Endothelial cell of umbilical vein (primary cell): Measurements from ENCODE around the gene VDAC2. TPM values are rescaled to one million over a fixed set of nuclear protein-coding genes. Genes with fewer than 3 reads are reported as not detected.

Source experiments
- BruUV-seq: library from RNA; stranded (reverse); fragments of 400-500 nt; replicated peaks from 2 replicates; lab custom pipeline; 2021; lab: Mats Ljungman, UMichigan
- CTCF ChIA-PET: fragments of 300-600, 350-600 bp; sonication (Branson Sonifier 250); formaldehyde crosslinking; loops from one replicate; lab custom pipeline; 2021; ENCODE audit warnings: antibody characterized with exemption, inconsistent platforms; lab: Charles Lee
- POLR2A ChIA-PET: fragments of 300-600, 350-600 bp; sonication (Branson Sonifier 250); formaldehyde crosslinking; loops from one replicate; lab custom pipeline; 2021; ENCODE audit warnings: antibody characterized with exemption, inconsistent platforms; lab: Charles Lee
- DNase-seq: peaks from one replicate; pipeline ENCODE4 v3.0.0-alpha.2; 2011; ENCODE audit warnings: low read depth, low spot score
- FAIRE-seq: peaks from 2 replicates; lab custom pipeline; 2011; peaks lifted over from hg19 to GRCh38; lab: Jason Lieb, UNC
- H2AFZ ChIP-seq: 2 replicates; pipeline ENCODE4 v1.6.0; 2012; ENCODE audit warnings: low read depth, low read length, control low read depth, inconsistent platforms
- H3K27ac ChIP-seq: 2 replicates; pipeline ENCODE4 v1.5.1; 2011; ENCODE audit warnings: low read depth, mild to moderate bottlenecking, control low read depth, low read length, moderate library complexity; ENCODE audit not compliant: insufficient read depth
- H3K27me3 ChIP-seq, 2 experiments: 2 replicates each; pipeline versions ENCODE4 v1.6.0 to v1.6.1; 2011; ENCODE audit warnings: low read length in 2 of 2, mixed read lengths in 1 of 2; ENCODE audit not compliant: control insufficient read depth in 2 of 2, insufficient read depth in 2 of 2
- H3K36me3 ChIP-seq, 2 experiments: 2 replicates in 1 of 2; 3 replicates in 1 of 2; pipeline ENCODE4 v1.5.1; 2011; ENCODE audit warnings: low read length in 2 of 2, mild to moderate bottlenecking in 1 of 2, moderate library complexity in 1 of 2; ENCODE audit not compliant: control insufficient read depth in 2 of 2, insufficient read depth in 2 of 2; ENCODE audit errors: extremely low read depth in 1 of 2
- H3K4me1 ChIP-seq: 3 replicates; pipeline ENCODE4 v1.5.1; 2011; ENCODE audit warnings: mild to moderate bottlenecking, low read length; ENCODE audit not compliant: control insufficient read depth, insufficient read depth; ENCODE audit errors: extremely low read depth
- H3K4me2 ChIP-seq: 2 replicates; pipeline ENCODE4 v1.6.1; 2011; ENCODE audit warnings: low read length, control low read depth, mixed read lengths; ENCODE audit not compliant: insufficient read depth
- H3K4me3 ChIP-seq, 3 experiments: fragments of 200-600 bp in 1 of 3; sonication (generic), shearing (Covaris generic) in 1 of 3; replicated peaks in 1 of 3; 2 replicates each; pipeline ENCODE4 v1.5.1; 2011 to 2016; ENCODE audit warnings: control low read depth in 3 of 3, low read length in 3 of 3, mild to moderate bottlenecking in 2 of 3, inconsistent platforms in 1 of 3, low read depth in 1 of 3, moderate library complexity in 1 of 3; ENCODE audit not compliant: insufficient read depth in 1 of 3
- H3K79me2 ChIP-seq: 2 replicates; pipeline ENCODE4 v1.6.0; 2012; ENCODE audit warnings: low read length, inconsistent platforms; ENCODE audit not compliant: control insufficient read depth, insufficient read depth
- H3K9ac ChIP-seq: replicated peaks from 2 replicates; pipeline ENCODE3; 2011; ENCODE audit warnings: low read length, control low read depth; ENCODE audit not compliant: insufficient read depth; ENCODE audit errors: extremely low read depth
- H3K9me1 ChIP-seq: replicated peaks from 3 replicates; pipeline ENCODE4 v1.6.0; 2011; ENCODE audit warnings: mild to moderate bottlenecking, low read length; ENCODE audit not compliant: control insufficient read depth, insufficient read depth; ENCODE audit errors: extremely low read depth
- H3K9me3 ChIP-seq: replicated peaks from 2 replicates; pipeline ENCODE4 v1.5.1; 2012; ENCODE audit warnings: low read length, inconsistent platforms; ENCODE audit not compliant: control insufficient read depth, insufficient read depth
- H4K20me1 ChIP-seq: replicated peaks from 2 replicates; pipeline ENCODE3; 2011; ENCODE audit warnings: mild to moderate bottlenecking, low read length; ENCODE audit not compliant: control insufficient read depth, insufficient read depth; ENCODE audit errors: extremely low read depth
- CTCF ChIP-seq, 2 donors: IDR thresholded peaks; 1 replicate in 1 of 2; 2 replicates in 1 of 2; pipeline ENCODE4 v1.5.1; 2011; ENCODE audit warnings: low read length in 2 of 2, mild to moderate bottlenecking in 2 of 2, moderate library complexity in 2 of 2, control low read depth in 1 of 2, inconsistent platforms in 1 of 2, low read depth in 1 of 2; ENCODE audit not compliant: insufficient read depth in 1 of 2; ENCODE audit errors: extremely low read depth in 1 of 2
- EZH2 ChIP-seq: IDR thresholded peaks from 2 replicates; pipeline ENCODE4 v1.6.1; 2012; ENCODE audit warnings: borderline replicate concordance, low read depth, mild to moderate bottlenecking, moderate library complexity, low read length, inconsistent platforms; ENCODE audit not compliant: severe bottlenecking
- FOS ChIP-seq: IDR thresholded peaks from 2 replicates; pipeline ENCODE4 v1.6.1; 2011; ENCODE audit warnings: mild to moderate bottlenecking, low read length, moderate library complexity, borderline replicate concordance; ENCODE audit not compliant: insufficient read depth
- GATA2 ChIP-seq: IDR thresholded peaks from 2 replicates; pipeline ENCODE4 v1.7.0; 2011; ENCODE audit warnings: low read depth, mild to moderate bottlenecking, moderate library complexity, mixed read lengths, low read length; ENCODE audit not compliant: insufficient read length, insufficient read depth
- JUN ChIP-seq: IDR thresholded peaks from 2 replicates; pipeline ENCODE4 v1.6.1; 2011; ENCODE audit warnings: borderline replicate concordance, low read depth; ENCODE audit not compliant: insufficient read length, insufficient read depth
- MAX ChIP-seq: IDR thresholded peaks from 2 replicates; pipeline ENCODE4 v1.6.1; 2011; ENCODE audit not compliant: insufficient read depth, insufficient read length
- MYC ChIP-seq: IDR thresholded peaks from one replicate; pipeline ENCODE4 v1.6.1; 2011; ENCODE audit warnings: mild to moderate bottlenecking, low read depth, low read length
- POLR2A ChIP-seq: IDR thresholded peaks from 2 replicates; pipeline ENCODE4 v1.6.1; 2012; ENCODE audit warnings: low read depth, mild to moderate bottlenecking, control low read depth, low read length
- POLR2AphosphoS5 ChIP-seq: IDR thresholded peaks from 2 replicates; pipeline ENCODE4 v1.6.1; 2012; ENCODE audit warnings: low read depth, mild to moderate bottlenecking, control low read depth, low read length, moderate library complexity; ENCODE audit not compliant: insufficient read depth
- dilution Hi-C: fragments of 300-500 bp; cut with MboI; formaldehyde crosslinking; loops from one replicate; pipeline ENCODE4 v1.15.0; 2019; ENCODE audit warnings: low sequenced_read_pairs; ENCODE audit not compliant: extremely low pct_ligation_motif_present
- intact Hi-C: fragments of 100-400 bp; cut with micrococcal nuclease; formaldehyde crosslinking; loops from one replicate; pipeline ENCODE4 v1.10.0; 2022
- polyA plus RNA-seq, 4 experiments: library from polyadenylated mRNA; depleted of rRNA in 3 of 4; stranded (reverse) in 3 of 4; unstranded in 1 of 4; fragments of >200 nt; gene quantifications; 2 replicates each; pipeline versions ENCODE4 v1.2.1 to v1.2.3, GENCODE V29; 2011 to 2012; ENCODE audit warnings: missing spikeins in 1 of 4
- total RNA-seq: library from RNA; stranded (reverse); gene quantifications from 2 replicates; pipeline ENCODE4 v1.2.3, GENCODE V29; 2021

VDAC2 gene
- total and polyA plus RNA-seq, 2 donors (not counting 3 experiments of a cell fraction or from before 2014, with no cell fraction given) = 89.3 to 222 TPM

GRCh38 chr10:75197066-75197465, 13.5 kb upstream of the VDAC2 start:
- TF ChIP-seq POLR2A (no peak), GATA2 (no peak), JUN (no peak), EZH2 (no peak), POLR2AphosphoS5 (no peak), MAX (no peak), CTCF (IDR thresholded peaks at IDR 0.05; ENCODE audit: extremely low read depth in 1 of 2, insufficient read depth in 1 of 2, low read depth in 1 of 2, low read length in 2 of 2) (no peak), FOS (no peak), MYC (no peak)
- Histone ChIP-seq H3K27me3 (no peaks in the 10 kb centered on the region), H3K4me3 (no peak overlapping the region), H4K20me1 (no peaks in the 10 kb centered on the region), H3K36me3 (no peaks in the 10 kb centered on the region), H3K9me1 (no peaks in the 10 kb centered on the region), H3K9me3 (no peaks in the 10 kb centered on the region), H2AFZ (no peak overlapping the region), H3K27ac (no peak overlapping the region), H3K4me1 (peaks cover 3% of the 10 kb centered on the region), H3K4me2 (no peak overlapping the region), H3K79me2 (no peaks in the 10 kb centered on the region), H3K9ac (no peak overlapping the region)
- BruUV-seq = no TSS peak
- POLR2A ChIA-PET = no interaction called here
- FAIRE-seq = no peak
- no peak for DNase-seq
- dilution Hi-C loops (no loop called here), intact Hi-C loops (no loop called here)
- CTCF ChIA-PET = interaction anchor here (1.2 to 1.4 kb wide), 2 partner anchors 9 to 15 kb away, joined by 3 to 6 read pairs; no protein-coding TSS in a partner anchor
